ENCODE results near the gene REEP2. TPM values are rescaled to one million over a fixed set of nuclear protein-coding genes. Genes with fewer than 3 reads are reported as not detected.
"Not testable (repeated sequence)": the region's sequence is repeated elsewhere in the genome, so short reads cannot be mapped to it uniquely, and the experiment has no call there.

Gene REEP2
- total RNA-seq, 4 donors from 2014 or later = 1.2 to 7.4 (median 3.4) TPM

- TF ChIP-seq POLR2A (IDR thresholded peaks at IDR 0.05) (no peak), CTCF (IDR thresholded peaks at IDR 0.05 in 4 of 5, conservative IDR thresholded peaks at IDR 0.05 in 1 of 5) (no peak)
- Histone ChIP-seq H3K4me3 (no peak overlapping the region), H3K27ac (no peak overlapping the region), H3K36me3 (peaks cover 0 to 25% of the 10 kb centered on the region in 2 donors), H3K9me3 (no peaks in the 10 kb centered on the region), H3K4me1 (no peaks in the 10 kb centered on the region), H3K27me3 (no peaks in the 10 kb centered on the region)
- ATAC-seq (no peak), DNase-seq (no peak)
- in situ Hi-C loops (cut with MboI; ENCODE audit: low sequenced_read_pairs in 4 of 4) = loop anchor here in 2 of 4 donors (10.0 to 25.0 kb wide), 3 partner anchors 96 to 196 kb away; partner anchors contain the start of gene CDC23 (in 1 of the 2)
- intact Hi-C loops (cut with DNase I; ENCODE audit: low total_unique reads) = no loop called here
These were observed 30.8 kb upstream of the REEP2 start for GRCh38 chr5:138408023-138408422.

- not testable (repeated sequence) for H3K4me1 ChIP-seq, H3K27me3 ChIP-seq, H3K4me3 ChIP-seq, H3K27ac ChIP-seq, ATAC-seq, H3K9me3 ChIP-seq
- in situ Hi-C loops (cut with MboI; ENCODE audit: low sequenced_read_pairs in 4 of 4) (loop anchor here in 3 of 4 donors (10.0 to 25.0 kb wide), 3 partner anchors 99 to 199 kb away; partner anchors contain the start of gene CDC23 (in 1 of the 3)), intact Hi-C loops (cut with DNase I; ENCODE audit: low total_unique reads) (loop anchor here (1.0 to 5.0 kb wide), 2 partner anchors 59 to 105 kb away; partner anchors contain the start of gene KDM3B)
- peaks cover 0 to 35% of the 10 kb centered on the region in 2 donors for H3K36me3 ChIP-seq
- peak; percentile 60 to 73 (median 64) for TF ChIP-seq CTCF (IDR thresholded peaks at IDR 0.05 in 4 of 5, conservative IDR thresholded peaks at IDR 0.05 in 1 of 5)
- peak; percentile 49 to 73 for DNase-seq
These were observed 27.7 kb upstream of the REEP2 start for GRCh38 chr5:138410996-138411640.

- Histone ChIP-seq H3K9me3 (no peaks in the 10 kb centered on the region), H3K4me1 (no peaks in the 10 kb centered on the region), H3K27me3 (no peaks in the 10 kb centered on the region), H3K27ac (no peak overlapping the region), H3K36me3 (peaks cover 2 to 87% of the 10 kb centered on the region in 2 donors), H3K4me3 (no peak overlapping the region)
- in situ Hi-C loops (cut with MboI; ENCODE audit: low sequenced_read_pairs in 4 of 4) = loop anchor here in 3 of 4 donors (10.0 to 25.0 kb wide), 3 partner anchors 106 to 206 kb away; partner anchors contain the start of gene CDC23 (in 1 of the 3)
- TF ChIP-seq POLR2A (IDR thresholded peaks at IDR 0.05) = no peak
- no peak for TF ChIP-seq CTCF (IDR thresholded peaks at IDR 0.05 in 4 of 5, conservative IDR thresholded peaks at IDR 0.05 in 1 of 5)
- intact Hi-C loops (cut with DNase I; ENCODE audit: low total_unique reads) = no loop called here
- ATAC-seq (no peak), DNase-seq (no peak)
These were observed 20.4 kb upstream of the REEP2 start for GRCh38 chr5:138418444-138418843.

- H3K27ac ChIP-seq = peak overlapping the region in 1 of 4 donors; percentile 3
These were observed 13.8 kb upstream of the REEP2 start for GRCh38 chr5:138425079-138425478.

More at GRCh38 chr5:138425079-138425478, 13.8 kb upstream of the REEP2 start:
- H3K9me3 ChIP-seq = no peaks in the 10 kb centered on the region
- H3K4me1 ChIP-seq = no peaks in the 10 kb centered on the region
- DNase-seq (no peak), ATAC-seq (peak; percentile 30 to 33)
- H3K4me3 ChIP-seq = no peak overlapping the region
- intact Hi-C loops (cut with DNase I; ENCODE audit: low total_unique reads) = no loop called here
- H3K27me3 ChIP-seq = no peaks in the 10 kb centered on the region
- in situ Hi-C loops (cut with MboI; ENCODE audit: low sequenced_read_pairs in 4 of 4) = no loop called here
- peaks cover 0 to 98% of the 10 kb centered on the region in 2 donors for H3K36me3 ChIP-seq
- no peak for TF ChIP-seq CTCF (IDR thresholded peaks at IDR 0.05 in 4 of 5, conservative IDR thresholded peaks at IDR 0.05 in 1 of 5)
- no peak for TF ChIP-seq POLR2A (IDR thresholded peaks at IDR 0.05)
